NCI-H82 (cell line): ENCODE results near the gene FCN2.

Experiments
- DNase-seq: peaks from one replicate; lab custom pipeline; 2025; lab: John Stamatoyannopoulos, UW

The FCN2 gene

DNA sequence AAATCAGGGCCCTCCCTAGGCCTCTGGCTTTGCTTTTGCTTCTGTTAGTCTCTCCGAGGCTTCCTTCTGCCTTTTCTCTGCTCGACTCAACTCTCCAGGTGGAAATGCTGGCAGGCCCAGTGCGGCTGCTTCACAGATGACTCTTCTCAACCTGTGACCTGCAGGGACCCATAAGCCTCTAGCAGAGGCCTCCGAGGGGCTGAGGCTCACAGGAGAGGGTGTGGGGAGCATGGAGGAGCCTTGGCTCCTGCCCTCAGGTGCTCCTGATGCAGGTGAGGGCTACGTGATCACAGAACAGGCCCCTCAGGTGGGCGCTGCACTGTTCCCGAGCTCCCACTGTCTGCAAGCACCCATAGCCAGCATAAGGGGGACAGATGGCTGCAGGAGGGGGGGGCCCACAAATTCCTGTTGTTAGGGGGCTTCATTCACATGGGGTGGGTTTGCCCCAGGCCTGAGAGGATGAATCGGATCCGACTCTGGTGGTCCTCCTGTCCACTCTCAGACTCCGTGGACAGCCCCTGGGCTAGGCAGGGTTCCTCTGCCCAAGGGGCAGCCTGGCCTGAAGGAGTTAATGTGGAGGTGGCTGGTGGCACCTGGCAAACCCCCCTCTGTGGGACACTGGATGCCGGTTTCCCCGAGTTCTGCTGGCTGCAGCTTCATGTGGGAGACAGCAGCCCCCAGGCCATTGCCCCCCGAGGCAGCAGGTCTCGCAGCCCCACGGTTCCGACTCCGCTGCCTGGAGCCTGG, 10.9 kb upstream of the FCN2 start:
- DNase-seq = no peak

- DNase-seq = no peak
These were observed 10.3 kb upstream of the FCN2 start for GRCh38 chr9:134870301-134870694.

DNA sequence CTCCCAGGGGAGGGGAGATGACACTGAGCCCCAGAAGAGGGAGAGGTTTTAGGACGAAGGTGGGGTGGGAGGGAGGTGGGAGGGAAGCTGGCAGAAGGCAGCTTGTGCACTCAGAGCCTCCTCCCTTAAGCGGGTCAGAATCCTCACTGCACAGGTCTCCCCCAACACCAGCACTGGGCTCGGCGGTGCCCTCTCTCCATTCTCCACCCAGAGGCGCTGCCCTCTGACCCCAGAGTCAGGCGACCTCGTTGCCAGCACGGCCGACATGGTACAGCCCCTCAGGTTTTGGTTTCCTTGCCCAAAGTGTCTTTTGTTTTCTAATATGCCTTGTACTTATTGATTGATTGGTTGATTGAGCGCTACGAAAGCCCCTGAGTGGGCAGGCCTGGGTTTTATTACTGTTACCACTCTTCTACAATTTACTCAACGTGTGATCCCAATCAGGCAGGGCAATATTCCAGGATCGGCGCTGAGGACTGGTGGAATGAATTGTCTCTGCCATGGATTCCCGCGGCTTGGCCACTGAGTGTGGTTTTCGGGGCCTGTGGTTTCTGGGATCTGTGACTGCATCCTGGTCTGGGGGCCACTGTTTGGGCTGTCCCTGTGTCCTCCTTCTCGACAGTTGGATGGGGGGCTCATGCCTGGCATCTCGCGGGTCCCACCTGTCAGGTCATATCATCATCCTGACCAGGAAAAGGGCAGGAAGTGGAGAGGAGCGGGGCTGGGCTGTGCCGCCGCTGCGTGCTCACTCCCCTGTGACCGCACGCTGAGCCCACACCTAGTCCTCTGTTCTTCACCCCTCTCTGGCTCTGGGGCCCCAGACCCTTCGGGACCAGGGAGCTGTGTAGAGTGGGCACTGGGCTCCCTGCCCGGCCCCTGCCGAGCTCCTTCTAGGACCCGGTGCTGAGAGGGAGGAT, 9.6 kb upstream of the FCN2 start:
- no peak for DNase-seq

- DNase-seq = no peak
These were observed 8.8 kb upstream of the FCN2 start for GRCh38 chr9:134871697-134872340.

- no peak for DNase-seq
These were observed 8.0 kb upstream of the FCN2 start for GRCh38 chr9:134872482-134873231.

GRCh38 chr9:134875371-134875770, 5.2 kb upstream of the FCN2 start:
- DNase-seq = no peak

- DNase-seq = no peak
These were observed 3.1 kb upstream of the FCN2 start for GRCh38 chr9:134877541-134877940.

DNA sequence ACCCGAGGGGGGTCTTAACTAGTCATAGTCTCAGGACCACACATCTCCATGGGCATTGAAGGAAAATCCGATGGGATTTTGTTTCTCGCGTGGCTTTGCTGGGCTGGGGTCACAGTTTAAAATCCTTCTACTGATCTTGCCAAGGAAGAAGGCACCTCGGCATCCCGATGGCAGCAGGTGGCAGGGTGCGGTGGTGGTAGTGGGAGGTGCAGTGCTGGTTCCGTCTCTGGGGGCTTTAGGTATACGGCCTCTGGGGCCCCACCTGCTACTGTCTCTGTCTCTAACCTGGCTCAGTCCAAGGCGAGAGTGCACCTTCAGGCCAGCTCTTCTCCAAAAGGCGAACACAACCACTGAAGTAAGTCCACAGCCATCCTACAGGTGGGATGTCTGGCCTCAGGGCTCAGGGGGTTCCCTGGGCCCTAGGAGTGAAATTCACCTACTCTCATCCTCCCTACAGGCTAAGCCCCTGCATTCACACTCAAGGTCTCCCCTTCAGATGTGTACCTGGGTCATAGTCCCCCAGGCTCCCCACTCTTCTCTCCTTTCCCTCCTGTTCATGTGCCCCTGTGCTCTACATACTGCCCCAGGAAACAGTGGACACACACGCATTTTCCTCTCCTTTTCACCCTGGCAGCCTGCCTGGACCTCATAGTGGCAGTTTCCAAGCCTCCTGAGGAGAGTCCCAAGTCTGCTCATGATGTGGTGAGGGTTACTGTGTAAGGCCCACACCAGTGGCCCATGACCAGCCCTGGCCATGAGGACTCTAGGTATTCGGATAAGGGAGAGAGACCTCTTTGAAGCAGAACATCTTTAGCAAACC, 736 bp upstream of the FCN2 start:
- no peak for DNase-seq

DNA sequence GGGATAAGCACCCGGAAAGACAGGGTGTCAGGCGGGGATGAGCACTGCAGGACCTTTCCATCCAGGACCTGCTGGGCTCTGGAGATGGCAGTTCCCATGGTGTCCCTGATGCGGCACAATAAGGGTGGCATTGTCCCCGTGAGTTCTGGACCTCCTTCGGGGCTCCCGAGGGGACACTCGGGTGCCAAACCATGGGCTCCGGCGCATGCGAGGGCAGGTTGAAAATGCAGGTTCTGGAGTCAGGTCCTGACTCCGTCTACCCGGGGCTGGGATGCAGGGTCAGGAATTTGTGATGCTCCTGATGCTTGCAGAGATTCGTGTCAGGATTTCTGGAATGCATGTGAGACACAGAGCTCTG, 682 bp downstream of the FCN2 start:
- no peak for DNase-seq

- DNase-seq = no peak
These were observed 1.7 kb downstream of the FCN2 start for GRCh38 chr9:134882204-134882785.

- no peak for DNase-seq
These were observed 2.6 kb downstream of the FCN2 start for GRCh38 chr9:134883040-134883782.

GRCh38 chr9:134884492-134884891, 3.9 kb downstream of the FCN2 start:
- DNase-seq = no peak

DNA sequence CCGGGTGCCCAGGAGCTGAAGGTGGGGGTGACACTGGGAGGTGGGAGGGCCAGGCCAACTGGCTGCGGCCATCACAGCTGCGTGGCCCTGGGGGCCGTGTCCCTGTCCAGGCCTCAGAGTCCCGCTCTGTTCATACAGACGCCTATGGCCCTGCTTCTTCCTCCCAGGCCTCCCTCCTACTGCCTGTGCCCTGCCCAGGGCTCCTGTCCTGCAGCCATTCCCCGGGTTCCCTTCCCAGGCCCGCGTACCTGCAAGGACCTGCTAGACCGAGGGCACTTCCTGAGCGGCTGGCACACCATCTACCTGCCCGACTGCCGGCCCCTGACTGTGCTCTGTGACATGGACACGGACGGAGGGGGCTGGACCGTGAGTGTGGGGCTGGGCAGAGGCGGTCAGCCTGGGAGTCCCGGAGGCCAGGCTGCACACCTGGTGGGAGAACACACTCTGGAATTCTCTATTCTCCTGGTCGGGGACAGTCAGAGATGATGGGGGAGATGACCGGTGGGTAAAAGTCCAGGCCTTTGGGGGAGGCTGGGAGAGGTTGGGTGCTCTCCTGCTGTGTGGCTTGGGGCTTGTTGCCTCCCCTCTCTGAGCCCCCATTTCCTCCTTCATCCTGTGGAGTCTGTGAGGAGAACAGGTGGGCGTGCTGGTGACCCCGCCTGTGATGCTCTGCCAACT, 4.5 kb downstream of the FCN2 start:
- no peak for DNase-seq

DNA sequence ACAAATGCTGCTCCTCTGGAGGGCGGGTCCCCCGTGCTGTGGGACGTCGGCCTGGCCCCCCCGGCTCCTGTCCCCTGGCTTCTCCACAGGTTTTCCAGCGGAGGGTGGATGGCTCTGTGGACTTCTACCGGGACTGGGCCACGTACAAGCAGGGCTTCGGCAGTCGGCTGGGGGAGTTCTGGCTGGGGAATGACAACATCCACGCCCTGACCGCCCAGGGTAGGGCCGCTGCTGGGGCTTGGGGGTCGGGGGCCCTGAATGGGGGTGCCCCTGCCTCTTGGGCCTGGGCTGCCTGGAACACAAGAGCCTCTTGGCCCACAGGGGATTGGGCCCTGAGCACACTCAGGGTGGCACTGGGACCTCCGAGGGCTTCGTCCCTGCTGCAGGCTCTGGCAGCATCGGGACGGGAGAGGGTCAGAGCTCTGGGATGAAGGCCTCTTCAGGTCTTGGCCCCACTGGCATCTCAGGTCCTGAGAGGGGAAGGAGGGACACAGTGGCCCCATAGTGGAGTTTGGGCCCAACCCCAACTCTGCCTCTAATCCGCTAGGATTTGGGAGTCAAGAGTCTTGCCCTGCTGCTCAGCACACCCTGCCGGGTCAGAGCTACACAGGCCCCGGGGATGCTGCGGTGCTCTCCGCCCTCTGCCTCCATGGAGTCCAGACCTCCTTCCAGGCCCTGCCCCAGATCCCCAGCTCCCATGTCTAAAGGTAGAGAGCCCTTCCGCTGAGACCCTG, 5.2 kb downstream of the FCN2 start:
- DNase-seq = no peak

- no peak for DNase-seq
These were observed 5.9 kb downstream of the FCN2 start for GRCh38 chr9:134886413-134886913.

- DNase-seq = no peak
These were observed 6.6 kb downstream of the FCN2 start for GRCh38 chr9:134887219-134887618.

GRCh38 chr9:134887686-134888602, 7.3 kb downstream of the FCN2 start:
- DNase-seq = no peak
